Breast epithelium (tissue), 4 donors: ENCODE measurements around the gene KRT37. TPM values are rescaled to one million over a fixed set of nuclear protein-coding genes. Genes with fewer than 3 reads are reported as not detected.

Source experiments
- DNase-seq, 2 donors: peaks; one replicate each; pipeline ENCODE4 v3.0.0-alpha.2; 2019; ENCODE audit warnings: low spot score in 2 of 2
- H3K27ac ChIP-seq, 2 donors: fragments of 200-600 bp; sonication (generic) in 1 of 2; one replicate each; pipeline ENCODE4 v1.5.1; 2016 to 2019; ENCODE audit warnings: mild to moderate bottlenecking in 1 of 2
- H3K27me3 ChIP-seq, 2 donors: fragments of 200-600 bp; sonication (generic) in 1 of 2; one replicate each; pipeline versions ENCODE4 v1.5.1 to v1.6.0; 2017 to 2019; ENCODE audit warnings: control low read depth in 1 of 2, mild to moderate bottlenecking in 1 of 2
- H3K36me3 ChIP-seq: fragments of 200-600 bp; one replicate; pipeline ENCODE4 v1.5.1; 2019
- H3K4me1 ChIP-seq, 2 donors: fragments of 200-600 bp; sonication (generic); one replicate each; pipeline ENCODE4 v1.5.1; 2016 to 2019; ENCODE audit warnings: control low read depth in 1 of 2
- H3K4me3 ChIP-seq, 3 donors: fragments of 200-600 bp; sonication (generic); 1 replicate in 2 of 3; 2 replicates in 1 of 3; pipeline ENCODE4 v1.5.1; 2016 to 2019; ENCODE audit warnings: mild to moderate bottlenecking in 3 of 3, moderate library complexity in 2 of 3
- H3K9me3 ChIP-seq, 2 donors: fragments of 200-600 bp; sonication (generic) in 1 of 2; one replicate each; pipeline ENCODE4 v1.5.1; 2016 to 2019; ENCODE audit warnings: control low read depth in 1 of 2
- CTCF ChIP-seq, 3 donors: fragments of 450-650 bp; IDR thresholded peaks; one replicate each; pipeline ENCODE4 v1.5.1; 2016 to 2017; ENCODE audit warnings: antibody characterized with exemption in 3 of 3, mild to moderate bottlenecking in 3 of 3, moderate library complexity in 3 of 3
- POLR2A ChIP-seq: fragments of 450-650 bp; IDR thresholded peaks from one replicate; pipeline ENCODE4 v1.6.1; 2016; ENCODE audit warnings: antibody characterized with exemption, mild to moderate bottlenecking, moderate library complexity
- POLR2AphosphoS5 ChIP-seq, 3 donors: sonication (generic); formaldehyde crosslinking; IDR thresholded peaks; one replicate each; pipeline ENCODE4 v1.6.1; 2017; ENCODE audit warnings: antibody characterized with exemption in 3 of 3
- intact Hi-C: fragments of 100-400 bp; cut with DNase I; formaldehyde crosslinking; loops from one replicate; pipeline ENCODE4 v1.15.1; 2023; ENCODE audit warnings: low total_unique reads
- total RNA-seq, 3 donors: library from RNA; depleted of rRNA; stranded (reverse); fragments of >200 nt; gene quantifications; one replicate each; pipeline ENCODE4 v1.1.0, GENCODE V29; 2016

Gene KRT37
- total RNA-seq, 3 donors from 2014 or later, result not detected

GRCh38 chr17:41394254-41394996 lies 30.0 kb downstream of the KRT37 start:
- Histone ChIP-seq H3K9me3 (no peaks in the 10 kb centered on the region), H3K36me3 (no peaks in the 10 kb centered on the region), H3K4me3 (no peak overlapping the region), H3K27ac (no peak overlapping the region), H3K4me1 (no peaks in the 10 kb centered on the region), H3K27me3 (no peaks in the 10 kb centered on the region)
- no peak for DNase-seq
- no peak for TF ChIP-seq POLR2AphosphoS5 (IDR thresholded peaks at IDR 0.05)
- TF ChIP-seq CTCF (IDR thresholded peaks at IDR 0.05), result no peak
- TF ChIP-seq POLR2A, result no peak
- intact Hi-C loops, result no loop called here

GRCh38 chr17:41393826-41394225 lies 30.6 kb downstream of the KRT37 start:
- DNase-seq, result no peak
- intact Hi-C loops, result no loop called here

GRCh38 chr17:41393294-41393693 lies 31.1 kb downstream of the KRT37 start:
- H3K9me3 ChIP-seq, result no peaks in the 10 kb centered on the region
- DNase-seq, result no peak
- no peak overlapping the region for H3K27ac ChIP-seq
- no peak for TF ChIP-seq POLR2AphosphoS5 (IDR thresholded peaks at IDR 0.05)
- no peak for TF ChIP-seq CTCF (IDR thresholded peaks at IDR 0.05)
- TF ChIP-seq POLR2A, result no peak
- no peaks in the 10 kb centered on the region for H3K4me1 ChIP-seq
- intact Hi-C loops, result no loop called here
- no peaks in the 10 kb centered on the region for H3K36me3 ChIP-seq
- no peak overlapping the region for H3K4me3 ChIP-seq
- H3K27me3 ChIP-seq, result no peaks in the 10 kb centered on the region

More at GRCh38 chr17:41393826-41394225, 30.6 kb downstream of the KRT37 start:
- Histone ChIP-seq H3K4me1 (no peaks in the 10 kb centered on the region), H3K27ac (no peak overlapping the region), H3K27me3 (no peaks in the 10 kb centered on the region), H3K9me3 (no peaks in the 10 kb centered on the region), H3K36me3 (no peaks in the 10 kb centered on the region), H3K4me3 (no peak overlapping the region)
- TF ChIP-seq POLR2AphosphoS5 (IDR thresholded peaks at IDR 0.05) (no peak), CTCF (IDR thresholded peaks at IDR 0.05) (no peak), POLR2A (no peak)

- DNase-seq, result no peak
Measured at GRCh38 chr17:41392278-41392677, 32.1 kb downstream of the KRT37 start.

More at GRCh38 chr17:41392278-41392677, 32.1 kb downstream of the KRT37 start:
- no peaks in the 10 kb centered on the region for H3K9me3 ChIP-seq
- H3K27ac ChIP-seq, result no peak overlapping the region
- no peak for TF ChIP-seq POLR2AphosphoS5 (IDR thresholded peaks at IDR 0.05)
- no peak for TF ChIP-seq CTCF (IDR thresholded peaks at IDR 0.05)
- TF ChIP-seq POLR2A, result no peak
- H3K36me3 ChIP-seq, result no peaks in the 10 kb centered on the region
- no peak overlapping the region for H3K4me3 ChIP-seq
- intact Hi-C loops, result no loop called here
- no peaks in the 10 kb centered on the region for H3K27me3 ChIP-seq
- H3K4me1 ChIP-seq, result no peaks in the 10 kb centered on the region
